GM21529 (cell line): ENCODE measurements around the gene KRT6A.

ENCODE experiments used
- ATAC-seq: cut with Tn5 transposase; IDR thresholded peaks from one replicate; pipeline ENCODE4 v1.9.1; 2021; ENCODE audit not compliant: unreplicated experiment

Gene KRT6A

DNA sequence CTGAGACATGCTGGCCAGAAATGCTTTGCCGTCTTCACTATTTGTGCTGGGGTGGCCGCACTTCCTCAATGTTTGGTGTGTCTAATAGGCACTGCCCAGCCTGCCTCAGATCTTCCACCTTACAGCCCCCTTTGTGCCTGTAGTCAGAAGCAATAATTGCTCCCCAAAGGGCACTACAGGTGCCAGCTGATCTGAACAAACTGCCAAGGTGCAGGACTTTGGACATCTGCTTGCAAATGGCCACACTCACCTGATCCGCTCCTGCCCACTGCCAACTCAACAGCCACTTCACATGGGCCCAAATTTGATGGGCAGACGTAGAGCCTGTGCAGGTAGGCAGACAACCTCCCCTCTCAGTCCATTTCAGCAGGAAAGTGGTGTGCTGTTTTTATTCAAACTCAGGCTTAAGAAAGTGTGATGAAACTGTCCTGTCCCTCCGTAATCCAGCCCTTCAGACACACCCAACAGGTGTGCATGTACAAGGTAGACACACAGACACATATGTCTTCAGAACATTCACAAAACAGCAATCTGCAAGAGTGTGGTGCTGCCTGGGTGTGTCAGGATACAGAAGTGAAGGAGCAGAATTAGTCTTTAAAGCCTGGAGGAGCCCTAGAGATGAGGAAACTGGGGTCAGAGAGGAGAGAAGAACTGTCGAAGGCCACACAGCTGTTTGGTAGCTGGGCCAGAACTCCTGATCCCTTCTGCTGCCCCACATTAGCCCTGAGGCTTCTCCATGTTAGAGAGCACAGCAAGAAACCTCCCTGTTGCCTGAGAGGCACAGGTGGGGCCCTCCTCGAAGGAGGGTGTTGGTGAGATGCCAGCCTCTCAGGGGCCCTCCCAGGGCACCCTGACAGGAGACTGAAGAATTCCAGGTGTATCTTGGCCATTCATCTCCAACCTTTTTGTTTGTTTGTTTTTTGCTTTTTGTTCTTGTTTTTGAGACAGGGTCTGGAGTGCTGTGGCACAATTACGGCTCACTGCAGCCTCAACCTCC lies 54.5 kb downstream of the KRT6A start:
- ATAC-seq, result no peak

DNA sequence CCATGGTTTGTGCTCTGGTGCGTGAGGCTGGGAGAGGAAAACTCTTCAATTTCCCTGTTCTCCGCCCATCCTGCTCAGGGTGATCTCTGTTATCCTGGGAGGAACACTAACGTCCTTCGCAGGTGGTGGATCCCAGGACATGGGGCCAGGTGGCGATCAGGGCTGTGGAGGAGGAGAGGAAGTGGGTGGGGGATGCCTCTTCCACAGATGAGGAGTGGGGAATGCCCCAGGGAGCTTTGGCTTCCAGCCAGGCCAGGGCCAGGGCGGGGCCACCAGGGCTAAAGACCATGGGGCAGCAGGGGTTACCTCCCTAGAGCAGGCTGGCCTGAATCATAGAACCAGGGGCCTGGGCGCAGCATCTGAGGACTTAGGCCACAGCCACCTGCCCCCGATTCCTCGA lies 55.5 kb downstream of the KRT6A start:
- ATAC-seq, result no peak
